Progenitor cell of endocrine pancreas (in vitro differentiated cells): ENCODE data around the gene TARS1. TPM values are rescaled to one million over a fixed set of nuclear protein-coding genes. Genes with fewer than 3 reads are reported as not detected.

Experiments used
- DNase-seq: peaks from one replicate; pipeline ENCODE4 v3.0.0; 2021; ENCODE audit warnings: low spot score; ENCODE audit not compliant: unreplicated experiment
- H3K27ac Mint-ChIP-seq: 2 replicates; pipeline ENCODE4 v1.8.0; 2021; ENCODE audit warnings: mild to moderate bottlenecking, moderate library complexity, mixed read lengths
- H3K27me3 Mint-ChIP-seq: 2 replicates; pipeline ENCODE4 v1.8.0; 2021; ENCODE audit warnings: mixed read lengths
- H3K36me3 Mint-ChIP-seq: 2 replicates; pipeline ENCODE4 v1.8.0; 2022; ENCODE audit warnings: mixed read lengths; ENCODE audit not compliant: insufficient read depth
- H3K4me1 Mint-ChIP-seq: 2 replicates; pipeline ENCODE4 v1.8.0; 2021; ENCODE audit warnings: low read depth, mixed read lengths
- H3K4me3 Mint-ChIP-seq: 2 replicates; pipeline ENCODE4 v1.8.0; 2021; ENCODE audit warnings: low read depth, mild to moderate bottlenecking, moderate library complexity, mixed read lengths
- H3K9me3 Mint-ChIP-seq: 2 replicates; pipeline ENCODE4 v1.8.0; 2021; ENCODE audit warnings: low read depth, mixed read lengths
- CTCF ChIP-seq: fragments of 200-600 bp; sonication (generic); IDR thresholded peaks from one replicate; pipeline ENCODE4 v1.5.0; 2021; ENCODE audit warnings: antibody characterized with exemption, mild to moderate bottlenecking; ENCODE audit not compliant: unreplicated experiment
- total RNA-seq: library from RNA; stranded (reverse); gene quantifications from 2 replicates; pipeline ENCODE4 v1.2.1, GENCODE V29; 2021

TARS1 gene
- total RNA-seq, 1 donor from 2014 or later, result 168 TPM

- no peak overlapping the region for H3K27ac Mint-ChIP-seq
- no peak overlapping the region for H3K4me3 Mint-ChIP-seq
- no peaks in the 10 kb centered on the region for H3K9me3 Mint-ChIP-seq
- H3K4me1 Mint-ChIP-seq, result peaks cover 9% of the 10 kb centered on the region
- no peaks in the 10 kb centered on the region for H3K36me3 Mint-ChIP-seq
- H3K27me3 Mint-ChIP-seq, result no peaks in the 10 kb centered on the region
- DNase-seq, result no peak
- TF ChIP-seq CTCF, result no peak
These were observed 772 bp upstream of the TARS1 start for GRCh38 chr5:33439905-33440481.

DNA sequence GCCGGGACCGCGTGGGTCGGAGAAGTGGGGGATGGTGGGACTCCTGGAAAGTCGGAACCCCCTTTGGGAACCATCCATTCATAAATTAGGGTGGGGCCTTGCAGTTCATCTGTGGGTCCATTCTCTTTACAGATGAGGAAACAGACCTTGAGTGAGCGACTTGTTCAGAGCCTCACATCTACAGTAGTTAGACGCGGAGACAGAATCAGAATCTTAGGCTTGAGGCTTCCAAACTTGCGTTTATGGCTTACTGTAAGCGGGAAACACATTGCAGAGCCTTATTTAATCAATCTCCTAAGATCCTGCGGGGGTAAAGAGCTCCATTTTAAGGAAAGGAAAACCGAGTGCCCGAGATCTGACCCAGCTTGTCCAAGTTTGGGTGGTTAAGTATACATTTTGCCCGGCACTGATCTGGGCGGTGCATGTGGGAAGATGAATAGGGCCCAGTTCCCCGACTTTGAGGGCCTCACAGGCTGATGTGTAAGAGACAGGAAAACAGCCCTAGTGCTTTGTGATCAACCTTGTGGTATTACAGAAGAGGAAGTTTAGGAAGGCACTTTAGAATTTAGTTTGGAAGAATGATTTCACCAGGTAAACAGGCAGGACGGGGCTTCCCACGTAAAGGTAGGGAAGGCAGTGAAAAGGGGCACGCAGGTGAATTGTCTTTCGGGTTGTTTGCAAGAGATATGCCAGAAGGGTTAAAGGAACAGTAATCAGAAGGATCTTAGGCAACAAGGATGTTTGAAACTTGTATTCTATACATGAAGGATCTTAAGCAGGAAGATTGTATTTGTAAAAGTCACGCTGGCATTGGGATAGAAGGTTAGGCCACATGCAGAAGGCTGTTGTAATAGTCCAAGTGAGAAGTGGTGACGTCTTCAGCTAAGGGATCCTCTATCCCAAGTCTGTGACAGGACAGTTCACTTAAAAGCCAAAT lies 744 bp downstream of the TARS1 start:
- peaks cover 10% of the 10 kb centered on the region for H3K4me1 Mint-ChIP-seq
- no peaks in the 10 kb centered on the region for H3K9me3 Mint-ChIP-seq
- no peak for DNase-seq
- H3K36me3 Mint-ChIP-seq, result peaks cover 8% of the 10 kb centered on the region
- no peak for TF ChIP-seq CTCF
- H3K27me3 Mint-ChIP-seq, result no peaks in the 10 kb centered on the region
- no peak overlapping the region for H3K4me3 Mint-ChIP-seq
- H3K27ac Mint-ChIP-seq, result no peak overlapping the region

GRCh38 chr5:33444542-33444941 lies 3.8 kb downstream of the TARS1 start:
- DNase-seq, result no peak

DNA sequence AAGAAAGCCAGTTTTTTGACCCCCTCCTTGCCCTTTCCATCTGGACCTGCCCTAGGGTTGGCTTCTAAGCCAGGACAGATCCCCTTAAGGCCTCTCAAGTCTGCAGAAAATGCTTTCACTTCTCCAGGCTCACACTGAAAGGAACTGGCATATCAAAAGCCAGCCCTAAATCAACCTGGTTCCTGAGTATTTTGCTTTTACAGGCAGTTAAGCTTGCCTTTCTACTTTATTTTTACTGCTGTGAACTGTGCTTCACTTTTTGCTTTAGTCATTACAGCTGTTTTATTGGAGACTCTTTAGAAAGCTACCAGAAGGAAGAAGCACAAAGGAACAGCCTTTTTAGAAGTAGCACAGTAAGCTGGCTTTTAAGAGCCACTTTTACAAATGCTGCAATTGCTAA lies 5.0 kb downstream of the TARS1 start:
- DNase-seq, result no peak
- no peaks in the 10 kb centered on the region for H3K27me3 Mint-ChIP-seq
- H3K4me1 Mint-ChIP-seq, result peaks cover 11% of the 10 kb centered on the region
- peaks cover 26% of the 10 kb centered on the region for H3K36me3 Mint-ChIP-seq
- H3K4me3 Mint-ChIP-seq, result no peak overlapping the region
- no peaks in the 10 kb centered on the region for H3K9me3 Mint-ChIP-seq
- H3K27ac Mint-ChIP-seq, result no peak overlapping the region
- TF ChIP-seq CTCF, result no peak

More at GRCh38 chr5:33444542-33444941, 3.8 kb downstream of the TARS1 start:
- peaks cover 11% of the 10 kb centered on the region for H3K4me1 Mint-ChIP-seq
- H3K27me3 Mint-ChIP-seq, result no peaks in the 10 kb centered on the region
- TF ChIP-seq CTCF, result no peak
- H3K4me3 Mint-ChIP-seq, result no peak overlapping the region
- no peak overlapping the region for H3K27ac Mint-ChIP-seq
- H3K36me3 Mint-ChIP-seq, result peaks cover 22% of the 10 kb centered on the region
- H3K9me3 Mint-ChIP-seq, result no peaks in the 10 kb centered on the region

DNA sequence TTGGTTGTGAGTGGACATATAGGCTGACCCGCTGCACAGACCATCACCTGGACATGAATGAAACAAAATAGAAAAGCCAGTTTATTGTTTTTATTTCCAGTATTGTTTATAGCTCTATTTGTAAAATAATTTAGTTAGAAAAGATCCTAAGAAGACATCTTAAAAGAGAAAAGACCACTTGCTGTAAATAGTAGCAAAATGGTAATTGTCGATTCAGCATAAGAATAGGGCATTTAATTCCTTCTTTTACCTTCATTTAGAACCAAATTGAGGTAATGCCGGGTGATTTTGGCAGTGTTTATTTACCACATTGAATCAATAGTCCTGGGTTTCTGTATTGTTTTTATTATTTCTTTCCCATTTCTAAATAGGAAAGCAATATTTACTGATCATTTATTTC lies 7.4 kb downstream of the TARS1 start:
- no peak for TF ChIP-seq CTCF
- peaks cover 4% of the 10 kb centered on the region for H3K4me1 Mint-ChIP-seq
- no peak for DNase-seq
- no peaks in the 10 kb centered on the region for H3K27me3 Mint-ChIP-seq
- no peak overlapping the region for H3K27ac Mint-ChIP-seq
- no peaks in the 10 kb centered on the region for H3K9me3 Mint-ChIP-seq
- no peak overlapping the region for H3K4me3 Mint-ChIP-seq
- peaks cover 35% of the 10 kb centered on the region for H3K36me3 Mint-ChIP-seq
